GM12874 (cell line): Measurements from ENCODE around the gene DPYSL5.

ENCODE experiments used
- CTCF ChIP-seq: IDR thresholded peaks from 2 replicates; pipeline ENCODE4 v1.5.1; 2011; ENCODE audit warnings: low read depth, mild to moderate bottlenecking, control low read depth, low read length, moderate library complexity; ENCODE audit not compliant: insufficient read depth

Gene DPYSL5

DNA sequence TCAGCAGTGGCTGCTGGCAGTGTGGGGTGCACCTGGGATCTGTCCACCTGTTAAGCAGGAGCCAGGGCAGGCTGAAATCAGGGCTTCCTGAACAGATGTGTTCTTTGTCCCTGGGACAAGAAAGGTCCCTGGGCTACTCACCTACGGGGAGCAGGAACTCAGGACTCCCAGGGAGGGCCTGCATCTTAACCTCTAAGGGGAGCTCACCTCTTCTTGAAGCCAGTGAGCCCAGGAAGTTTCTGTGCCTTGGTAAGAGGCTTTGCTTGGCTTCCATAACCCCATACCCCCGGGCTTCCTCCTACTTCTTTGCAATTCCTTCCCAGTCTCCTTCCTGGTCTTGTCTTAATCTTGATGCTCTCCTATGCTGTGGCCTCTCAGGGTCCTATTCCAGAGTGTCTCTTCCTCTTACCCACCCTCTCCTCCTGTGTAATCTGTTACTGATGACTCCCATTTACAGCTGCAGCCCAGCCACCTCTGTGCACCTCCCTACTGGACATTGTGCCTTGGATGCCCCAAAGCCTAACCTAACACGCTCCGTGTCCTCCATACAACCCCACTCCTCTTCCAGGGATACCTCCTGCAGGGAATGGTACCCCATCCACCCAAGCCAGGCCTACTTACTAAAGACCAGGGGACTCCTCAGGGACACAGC lies 66.9 kb downstream of the DPYSL5 start:
- TF ChIP-seq CTCF, result no peak

DNA sequence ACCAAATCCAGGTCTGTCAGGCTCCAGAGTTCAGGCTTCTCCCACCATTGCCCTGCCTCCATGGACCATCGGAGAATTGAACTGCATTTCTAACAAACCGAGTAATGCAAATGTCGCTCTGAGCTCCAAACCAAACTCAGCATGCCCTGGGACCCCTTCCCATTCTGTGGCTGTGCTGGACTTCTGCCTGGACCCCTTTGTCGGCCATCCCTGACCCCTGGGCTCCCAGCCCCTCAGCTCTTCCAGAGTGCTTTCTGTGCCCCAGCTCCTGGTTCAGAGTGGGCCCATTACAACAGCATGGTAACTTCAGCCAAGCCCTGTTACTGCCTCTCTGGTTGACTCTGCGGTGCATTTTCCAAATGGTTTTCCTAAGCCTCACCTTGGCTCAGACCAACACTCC lies 67.4 kb downstream of the DPYSL5 start:
- TF ChIP-seq CTCF, result no peak

GRCh38 chr2:26916128-26916692 lies 68.3 kb downstream of the DPYSL5 start:
- no peak for TF ChIP-seq CTCF

DNA sequence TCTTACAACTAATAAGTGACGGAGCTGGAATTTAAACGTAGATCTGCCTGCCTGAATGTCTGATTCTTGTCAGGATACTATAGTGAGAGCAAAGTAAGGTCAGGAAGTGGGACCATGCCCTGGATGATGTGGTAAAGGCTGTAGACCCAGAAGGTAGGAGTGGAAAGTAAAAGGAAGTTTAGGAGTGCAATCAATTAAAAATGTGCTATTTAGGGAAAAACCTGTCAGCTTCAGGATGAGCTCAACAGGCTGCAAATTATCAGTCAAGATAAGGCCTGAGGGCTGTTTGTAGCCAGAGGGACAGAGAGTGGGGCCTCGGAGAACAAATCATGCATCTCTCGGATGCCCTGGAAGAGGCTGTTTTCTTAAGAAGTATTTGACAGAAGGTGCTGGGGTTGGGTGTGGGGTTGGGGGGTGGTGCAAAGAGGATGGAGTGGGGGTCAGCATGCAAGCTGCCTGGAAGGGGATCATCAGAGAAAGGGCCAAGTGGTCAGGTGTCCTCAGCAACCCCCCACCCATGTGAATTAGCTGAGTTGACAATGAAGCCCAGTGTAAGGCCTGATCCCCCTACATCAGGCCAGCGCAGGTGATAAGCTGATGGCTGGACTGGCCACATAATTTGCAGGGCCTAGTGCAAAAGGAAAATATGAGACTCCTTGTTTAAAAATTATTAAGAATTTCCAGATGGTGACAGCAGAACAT lies 69.4 kb downstream of the DPYSL5 start:
- TF ChIP-seq CTCF, result no peak

GRCh38 chr2:26921323-26921722 lies 73.4 kb downstream of the DPYSL5 start:
- TF ChIP-seq CTCF, result no peak

GRCh38 chr2:26922405-26923188 lies 74.7 kb downstream of the DPYSL5 start:
- TF ChIP-seq CTCF, result peak; percentile 75

DNA sequence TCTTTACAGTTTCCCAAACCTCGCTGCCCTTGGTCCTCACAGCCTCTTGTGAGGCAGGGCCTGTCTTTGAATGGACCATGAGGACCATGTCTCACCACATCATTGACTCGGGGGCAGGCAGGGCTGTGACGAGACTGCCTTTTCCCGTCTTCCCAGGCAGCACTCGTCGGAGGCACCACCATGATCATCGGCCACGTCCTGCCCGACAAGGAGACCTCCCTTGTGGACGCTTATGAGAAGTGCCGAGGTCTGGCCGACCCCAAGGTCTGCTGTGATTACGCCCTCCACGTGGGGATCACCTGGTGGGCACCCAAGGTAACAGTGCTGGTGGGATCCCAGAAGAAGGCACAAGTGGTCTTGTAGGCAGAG lies 76.8 kb downstream of the DPYSL5 start:
- no peak for TF ChIP-seq CTCF
